OCI-LY7 (cell line): ENCODE data around the gene DNAJC11.

Experiments
- EZH2phosphoT487 ChIP-seq: fragments of 200-600 bp; sonication (generic); IDR thresholded peaks from 2 replicates; pipeline ENCODE4 v1.6.1; 2018; ENCODE audit warnings: low read depth, borderline replicate concordance, mild to moderate bottlenecking, mixed run types, antibody characterized with exemption, low read length, moderate library complexity, mixed read lengths
- TF ChIP-seq, protein P1 (sequence below): fragments of 200-600 bp; sonication (generic); conservative IDR thresholded peaks from 2 replicates; pipeline ENCODE4 v1.5.1; 2014; ENCODE audit warnings: mild to moderate bottlenecking, antibody characterized with exemption, low read length, moderate library complexity, mixed read lengths

DNA sequence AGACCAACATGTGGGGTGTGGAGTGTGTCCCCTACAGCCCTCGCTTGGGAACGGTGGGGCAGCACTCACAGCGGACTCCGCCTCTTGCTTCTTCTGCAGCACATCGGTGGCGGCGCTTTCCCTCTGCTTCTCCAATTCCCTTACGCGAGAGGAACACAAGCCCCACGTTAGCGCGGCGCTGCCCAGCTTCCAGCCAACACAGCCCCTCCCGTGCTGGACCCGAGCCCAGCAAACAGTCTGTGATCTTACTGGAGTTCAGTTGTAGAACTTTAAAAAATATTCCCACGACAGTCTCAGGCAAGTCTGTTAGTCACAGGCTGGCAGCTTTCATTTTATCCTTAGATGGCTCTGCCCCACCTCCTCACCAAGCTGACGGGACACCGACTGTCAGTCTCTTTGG is 63.4 kb downstream of the DNAJC11 start:
- TF ChIP-seq EZH2phosphoT487 = no peak
- TF ChIP-seq, protein P1, sequence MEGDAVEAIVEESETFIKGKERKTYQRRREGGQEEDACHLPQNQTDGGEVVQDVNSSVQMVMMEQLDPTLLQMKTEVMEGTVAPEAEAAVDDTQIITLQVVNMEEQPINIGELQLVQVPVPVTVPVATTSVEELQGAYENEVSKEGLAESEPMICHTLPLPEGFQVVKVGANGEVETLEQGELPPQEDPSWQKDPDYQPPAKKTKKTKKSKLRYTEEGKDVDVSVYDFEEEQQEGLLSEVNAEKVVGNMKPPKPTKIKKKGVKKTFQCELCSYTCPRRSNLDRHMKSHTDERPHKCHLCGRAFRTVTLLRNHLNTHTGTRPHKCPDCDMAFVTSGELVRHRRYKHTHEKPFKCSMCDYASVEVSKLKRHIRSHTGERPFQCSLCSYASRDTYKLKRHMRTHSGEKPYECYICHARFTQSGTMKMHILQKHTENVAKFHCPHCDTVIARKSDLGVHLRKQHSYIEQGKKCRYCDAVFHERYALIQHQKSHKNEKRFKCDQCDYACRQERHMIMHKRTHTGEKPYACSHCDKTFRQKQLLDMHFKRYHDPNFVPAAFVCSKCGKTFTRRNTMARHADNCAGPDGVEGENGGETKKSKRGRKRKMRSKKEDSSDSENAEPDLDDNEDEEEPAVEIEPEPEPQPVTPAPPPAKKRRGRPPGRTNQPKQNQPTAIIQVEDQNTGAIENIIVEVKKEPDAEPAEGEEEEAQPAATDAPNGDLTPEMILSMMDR = no peak
